ENCODE measurements around the gene PDLIM7. TPM values are rescaled to one million over a fixed set of nuclear protein-coding genes. Genes with fewer than 3 reads are reported as not detected.
A peak's percentile ranks its signal among the peaks of the same experiment; 100 is the strongest.

The PDLIM7 gene
- total and polyA plus RNA-seq, 10 of the 15 experiments (the other 5 are each of a cell fraction or from before 2014, with no cell fraction given): 0.82 to 36.6 (median 19.3) TPM

DNA sequence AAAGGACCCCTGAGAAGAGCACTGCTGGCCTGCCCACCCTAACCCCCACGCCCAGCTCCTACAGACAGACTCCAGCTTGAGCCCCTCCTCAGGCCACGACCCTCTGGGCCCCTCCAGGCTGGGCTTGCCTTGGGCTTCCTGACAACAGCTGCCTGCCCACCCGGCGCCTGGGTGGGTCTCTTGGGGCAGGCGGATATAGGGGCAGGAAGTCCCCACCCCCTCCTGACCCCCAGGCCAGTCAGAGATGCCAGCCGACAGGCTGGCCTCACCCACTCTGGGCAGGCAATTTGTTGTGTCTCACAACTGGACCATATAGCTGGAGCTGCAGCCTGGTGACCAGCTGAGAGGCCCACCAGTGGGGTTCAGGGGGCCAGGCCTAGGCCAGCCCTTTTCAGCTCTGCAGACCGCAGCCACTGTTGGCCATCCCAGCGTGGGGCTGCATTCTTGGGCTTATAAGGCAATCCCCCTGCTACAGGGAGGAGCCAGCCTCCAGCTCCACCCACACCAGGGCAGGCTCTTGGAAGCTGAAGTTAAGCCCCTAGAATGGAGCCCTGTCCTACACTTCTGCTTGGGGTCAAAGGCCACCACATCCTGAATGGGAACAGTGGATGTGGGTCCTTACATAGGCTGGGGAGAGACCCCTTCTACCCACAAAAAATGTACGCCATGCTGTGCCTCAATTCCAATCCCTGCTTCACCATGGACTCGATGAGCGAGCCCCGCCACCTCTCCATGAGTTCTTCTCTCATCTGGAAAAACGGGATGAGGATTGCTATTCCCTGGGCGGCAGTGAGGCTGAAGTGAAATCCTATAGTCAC, 2.0 kb downstream of the PDLIM7 start (continued):
- TF ChIP-seq, protein P1, sequence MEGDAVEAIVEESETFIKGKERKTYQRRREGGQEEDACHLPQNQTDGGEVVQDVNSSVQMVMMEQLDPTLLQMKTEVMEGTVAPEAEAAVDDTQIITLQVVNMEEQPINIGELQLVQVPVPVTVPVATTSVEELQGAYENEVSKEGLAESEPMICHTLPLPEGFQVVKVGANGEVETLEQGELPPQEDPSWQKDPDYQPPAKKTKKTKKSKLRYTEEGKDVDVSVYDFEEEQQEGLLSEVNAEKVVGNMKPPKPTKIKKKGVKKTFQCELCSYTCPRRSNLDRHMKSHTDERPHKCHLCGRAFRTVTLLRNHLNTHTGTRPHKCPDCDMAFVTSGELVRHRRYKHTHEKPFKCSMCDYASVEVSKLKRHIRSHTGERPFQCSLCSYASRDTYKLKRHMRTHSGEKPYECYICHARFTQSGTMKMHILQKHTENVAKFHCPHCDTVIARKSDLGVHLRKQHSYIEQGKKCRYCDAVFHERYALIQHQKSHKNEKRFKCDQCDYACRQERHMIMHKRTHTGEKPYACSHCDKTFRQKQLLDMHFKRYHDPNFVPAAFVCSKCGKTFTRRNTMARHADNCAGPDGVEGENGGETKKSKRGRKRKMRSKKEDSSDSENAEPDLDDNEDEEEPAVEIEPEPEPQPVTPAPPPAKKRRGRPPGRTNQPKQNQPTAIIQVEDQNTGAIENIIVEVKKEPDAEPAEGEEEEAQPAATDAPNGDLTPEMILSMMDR (IDR thresholded peaks at IDR 0.05 in 2 of 3, conservative IDR thresholded peaks at IDR 0.05 in 1 of 3; ENCODE audit: control insufficient read depth in 2 of 3, extremely low read depth in 1 of 3, insufficient read depth in 1 of 3, low read depth in 3 of 3, low read length in 3 of 3): no peak
- TF ChIP-seq HDGF (IDR thresholded peaks at IDR 0.05): no peak
- TF ChIP-seq NR2F1 (conservative IDR thresholded peaks at IDR 0.05): peak; percentile 57
- TF ChIP-seq RB1 (IDR thresholded peaks at IDR 0.05; ENCODE audit: borderline replicate concordance): no peak
- TF ChIP-seq, protein P2, sequence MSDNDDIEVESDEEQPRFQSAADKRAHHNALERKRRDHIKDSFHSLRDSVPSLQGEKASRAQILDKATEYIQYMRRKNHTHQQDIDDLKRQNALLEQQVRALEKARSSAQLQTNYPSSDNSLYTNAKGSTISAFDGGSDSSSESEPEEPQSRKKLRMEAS (IDR thresholded peaks at IDR 0.05; ENCODE audit: low read depth, low read length): no peak
- no peak for TF ChIP-seq EZH2 (IDR thresholded peaks at IDR 0.05; ENCODE audit: borderline replicate concordance, control insufficient read depth, low read depth, low read length)
- TF ChIP-seq RUNX3 (IDR thresholded peaks at IDR 0.05; ENCODE audit: low read length): 0 out of 2 replicates have a peak, but pooled peaks have one; percentile 29
- TF ChIP-seq IKZF1 (conservative IDR thresholded peaks at IDR 0.05): no peak
- TF ChIP-seq MYC (IDR thresholded peaks at IDR 0.05; ENCODE audit: insufficient read depth, insufficient read length, insufficient replicate concordance, low read length, severe bottlenecking): no peak
- no peak for TF ChIP-seq CBFB (IDR thresholded peaks at IDR 0.05; ENCODE audit: low read depth)
- TF ChIP-seq, protein P3, sequence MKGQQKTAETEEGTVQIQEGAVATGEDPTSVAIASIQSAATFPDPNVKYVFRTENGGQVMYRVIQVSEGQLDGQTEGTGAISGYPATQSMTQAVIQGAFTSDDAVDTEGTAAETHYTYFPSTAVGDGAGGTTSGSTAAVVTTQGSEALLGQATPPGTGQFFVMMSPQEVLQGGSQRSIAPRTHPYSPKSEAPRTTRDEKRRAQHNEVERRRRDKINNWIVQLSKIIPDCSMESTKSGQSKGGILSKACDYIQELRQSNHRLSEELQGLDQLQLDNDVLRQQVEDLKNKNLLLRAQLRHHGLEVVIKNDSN (IDR thresholded peaks at IDR 0.05; ENCODE audit: borderline replicate concordance, extremely low read length, insufficient read depth, low read depth, low read length): no peak
- no peak for TF ChIP-seq HDAC6 (IDR thresholded peaks at IDR 0.05; ENCODE audit: unreplicated experiment)
- TF ChIP-seq ZBED1 (IDR thresholded peaks at IDR 0.05; ENCODE audit: borderline replicate concordance): no peak
- no peak for TF ChIP-seq EP300 (IDR thresholded peaks at IDR 0.05; ENCODE audit: borderline replicate concordance in 1 of 2, control insufficient read depth in 1 of 2, low read depth in 2 of 2, low read length in 2 of 2)
- TF ChIP-seq SRF (IDR thresholded peaks at IDR 0.05; ENCODE audit: low read depth in 2 of 2, low read length in 2 of 2): peak; percentile 66 to 94
- TF ChIP-seq PAX5 (IDR thresholded peaks at IDR 0.05; ENCODE audit: borderline replicate concordance, low read depth, low read length): no peak
- no peak for TF ChIP-seq IRF4 (IDR thresholded peaks at IDR 0.05; ENCODE audit: low read depth, low read length)
- no peak; the same call in 1 of the 2 replicates for TF ChIP-seq POLR2AphosphoS5 (IDR thresholded peaks at IDR 0.05; ENCODE audit: low read length)
- TF ChIP-seq, protein P4, sequence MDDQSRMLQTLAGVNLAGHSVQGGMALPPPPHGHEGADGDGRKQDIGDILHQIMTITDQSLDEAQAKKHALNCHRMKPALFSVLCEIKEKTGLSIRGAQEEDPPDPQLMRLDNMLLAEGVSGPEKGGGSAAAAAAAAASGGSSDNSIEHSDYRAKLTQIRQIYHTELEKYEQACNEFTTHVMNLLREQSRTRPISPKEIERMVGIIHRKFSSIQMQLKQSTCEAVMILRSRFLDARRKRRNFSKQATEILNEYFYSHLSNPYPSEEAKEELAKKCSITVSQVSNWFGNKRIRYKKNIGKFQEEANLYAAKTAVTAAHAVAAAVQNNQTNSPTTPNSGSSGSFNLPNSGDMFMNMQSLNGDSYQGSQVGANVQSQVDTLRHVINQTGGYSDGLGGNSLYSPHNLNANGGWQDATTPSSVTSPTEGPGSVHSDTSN (IDR thresholded peaks at IDR 0.05; ENCODE audit: insufficient replicate concordance, low read depth, low read length): no peak
- no peak for TF ChIP-seq ASH2L (IDR thresholded peaks at IDR 0.05; ENCODE audit: borderline replicate concordance, low read depth)
- TF ChIP-seq ZSCAN29 (IDR thresholded peaks at IDR 0.05): no peak
- TF ChIP-seq POU2F2 (IDR thresholded peaks at IDR 0.05; ENCODE audit: borderline replicate concordance, low read depth, low read length): no peak
- no peak for TF ChIP-seq TAF1 (IDR thresholded peaks at IDR 0.05; ENCODE audit: borderline replicate concordance, low read depth, low read length)
- TF ChIP-seq SUPT20H (IDR thresholded peaks at IDR 0.05; ENCODE audit: borderline replicate concordance, control insufficient read depth, low read depth, low read length): no peak

Measured in GM12878 (cell line).